OCI-LY7 (cell line): Measurements from ENCODE around the gene ARHGEF19. TPM values are rescaled to one million over a fixed set of nuclear protein-coding genes. Genes with fewer than 3 reads are reported as not detected.

ENCODE experiments used
- BruUV-seq: library from RNA; stranded (reverse); fragments of 400-500 nt; replicated peaks from 2 replicates; lab custom pipeline; 2021; lab: Mats Ljungman, UMichigan
- CTCF ChIA-PET: fragments of 300-600 bp; sonication (Branson Sonifier 250); formaldehyde crosslinking; loops from one replicate; lab custom pipeline; 2022; ENCODE audit warnings: antibody characterized with exemption; ENCODE audit not compliant: unreplicated experiment; lab: Charles Lee
- POLR2A ChIA-PET: fragments of 300-600 bp; sonication (Branson Sonifier 250); formaldehyde crosslinking; loops from one replicate; lab custom pipeline; 2022; ENCODE audit warnings: antibody characterized with exemption; lab: Charles Lee
- DNase-seq: peaks from one replicate; pipeline ENCODE4 v3.0.0-alpha.2; 2015; ENCODE audit warnings: low spot score
- H2AFZ ChIP-seq: fragments of 200-600 bp; sonication (generic), shearing (Covaris generic); 2 replicates; pipeline ENCODE4 v1.6.1; 2014; ENCODE audit warnings: mild to moderate bottlenecking, antibody characterized with exemption, low read length, moderate library complexity
- H3K27ac ChIP-seq: fragments of 200-600 bp; sonication (generic); 2 replicates; pipeline ENCODE4 v1.5.1; 2014; ENCODE audit warnings: mixed run types, low read depth, mild to moderate bottlenecking, moderate library complexity, low read length, inconsistent platforms; ENCODE audit not compliant: poor library complexity, severe bottlenecking
- H3K36me3 ChIP-seq: fragments of 200-600 bp; sonication (generic); 2 replicates; pipeline ENCODE4 v1.6.1; 2014; ENCODE audit warnings: mild to moderate bottlenecking, antibody characterized with exemption, low read length, moderate library complexity, mixed read lengths; ENCODE audit not compliant: insufficient read depth
- H3K4me1 ChIP-seq: fragments of 200-600 bp; sonication (generic); 2 replicates; pipeline ENCODE4 v1.5.1; 2014; ENCODE audit warnings: mild to moderate bottlenecking, low read length; ENCODE audit not compliant: insufficient read depth, poor library complexity, severe bottlenecking
- H3K4me2 ChIP-seq: fragments of 200-600 bp; sonication (generic); 2 replicates; pipeline ENCODE4 v1.6.1; 2014; ENCODE audit warnings: mild to moderate bottlenecking, low read length
- H3K4me3 ChIP-seq: fragments of 200-600 bp; sonication (generic); 2 replicates; pipeline ENCODE4 v1.5.1; 2014; ENCODE audit warnings: mild to moderate bottlenecking, low read depth, low read length; ENCODE audit not compliant: poor library complexity, severe bottlenecking
- H3K79me2 ChIP-seq: fragments of 200-600 bp; sonication (generic); 2 replicates; pipeline ENCODE4 v1.6.1; 2016; ENCODE audit warnings: low read depth, mild to moderate bottlenecking, low read length, moderate library complexity, mixed read lengths; ENCODE audit not compliant: insufficient read depth
- H3K9me2 ChIP-seq: fragments of 200-600 bp; sonication (generic); 2 replicates; pipeline ENCODE4 v1.6.1; 2016; ENCODE audit warnings: mild to moderate bottlenecking, low read length, mixed read lengths; ENCODE audit not compliant: insufficient read depth
- H3K9me3 ChIP-seq: fragments of 200-600 bp; sonication (generic); 2 replicates; pipeline ENCODE4 v1.6.1; 2014; ENCODE audit warnings: mild to moderate bottlenecking, mixed run types, low read length, mixed read lengths
- H4K20me1 ChIP-seq: fragments of 200-600 bp; sonication (generic); 2 replicates; pipeline ENCODE4 v1.6.1; 2014; ENCODE audit warnings: mild to moderate bottlenecking, antibody characterized with exemption, low read length, moderate library complexity, mixed read lengths; ENCODE audit not compliant: insufficient read depth
- CTCF ChIP-seq: fragments of 200-600 bp; sonication (generic); conservative IDR thresholded peaks from 2 replicates; pipeline ENCODE4 v1.5.1; 2014; ENCODE audit warnings: mild to moderate bottlenecking, antibody characterized with exemption, low read length, moderate library complexity, mixed read lengths
- EZH2phosphoT487 ChIP-seq: fragments of 200-600 bp; sonication (generic); IDR thresholded peaks from 2 replicates; pipeline ENCODE4 v1.6.1; 2018; ENCODE audit warnings: low read depth, borderline replicate concordance, mild to moderate bottlenecking, mixed run types, antibody characterized with exemption, low read length, moderate library complexity, mixed read lengths
- intact Hi-C: fragments of 100-400 bp; cut with micrococcal nuclease; formaldehyde crosslinking; loops from one replicate; pipeline ENCODE4 v1.10.0; 2022; ENCODE audit not compliant: unreplicated experiment
- total RNA-seq, 2 experiments: library from RNA; depleted of rRNA in 1 of 2; stranded (reverse); fragments of >200 nt in 1 of 2; shearing (Covaris generic) in 1 of 2; gene quantifications; 2 replicates each; pipeline ENCODE4 v1.2.3, GENCODE V29; 2014 to 2022

ARHGEF19 gene
- total RNA-seq, 2 experiments from 2014 or later: 2.7 to 6.2 TPM

- ChIA-PET POLR2A (no interaction called here), CTCF (no interaction called here)
- Histone ChIP-seq H3K9me2 (no peaks in the 10 kb centered on the region), H3K4me2 (no peak overlapping the region), H3K9me3 (no peaks in the 10 kb centered on the region), H4K20me1 (no peaks in the 10 kb centered on the region), H3K4me3 (no peak overlapping the region), H3K27ac (no peak overlapping the region), H3K4me1 (peaks cover 16% of the 10 kb centered on the region), H3K36me3 (no peaks in the 10 kb centered on the region), H3K79me2 (no peaks in the 10 kb centered on the region), H2AFZ (no peak overlapping the region)
- BruUV-seq: no TSS peak
- TF ChIP-seq CTCF (no peak), EZH2phosphoT487 (no peak)
- intact Hi-C loops: no loop called here
- no peak for DNase-seq
Measured at GRCh38 chr1:16213013-16213412, 561 bp upstream of the ARHGEF19 start.

- Histone ChIP-seq H4K20me1 (no peaks in the 10 kb centered on the region), H3K4me3 (no peak overlapping the region), H3K36me3 (no peaks in the 10 kb centered on the region), H3K9me2 (no peaks in the 10 kb centered on the region), H3K79me2 (no peaks in the 10 kb centered on the region), H3K9me3 (no peaks in the 10 kb centered on the region), H3K27ac (no peak overlapping the region), H3K4me2 (no peak overlapping the region), H3K4me1 (peaks cover 7% of the 10 kb centered on the region), H2AFZ (no peak overlapping the region)
- ChIA-PET CTCF (no interaction called here), POLR2A (interaction anchor here (0.7 kb wide), 1 partner anchor 581 kb away, joined by 3 read pairs; no protein-coding TSS in a partner anchor)
- BruUV-seq: no TSS peak
- TF ChIP-seq EZH2phosphoT487 (no peak), CTCF (no peak)
- intact Hi-C loops: no loop called here
- DNase-seq: no peak
Measured at GRCh38 chr1:16211824-16212223, 628 bp downstream of the ARHGEF19 start.

GRCh38 chr1:16210581-16210980, 1.9 kb downstream of the ARHGEF19 start:
- no peak for DNase-seq
- Histone ChIP-seq H3K4me3 (no peak overlapping the region), H3K27ac (no peak overlapping the region), H2AFZ (no peak overlapping the region), H3K4me1 (peaks cover 6% of the 10 kb centered on the region), H4K20me1 (no peaks in the 10 kb centered on the region), H3K79me2 (no peaks in the 10 kb centered on the region), H3K9me2 (no peaks in the 10 kb centered on the region), H3K4me2 (no peak overlapping the region), H3K36me3 (no peaks in the 10 kb centered on the region), H3K9me3 (no peaks in the 10 kb centered on the region)
- no TSS peak for BruUV-seq
- intact Hi-C loops: no loop called here
- ChIA-PET CTCF (no interaction called here), POLR2A (no interaction called here)
- no peak for TF ChIP-seq EZH2phosphoT487
- no peak for TF ChIP-seq CTCF
